HepG2 (cell line): Measurements from ENCODE around the gene KIAA0040. TPM values are rescaled to one million over a fixed set of nuclear protein-coding genes. Genes with fewer than 3 reads are reported as not detected.

Experiments
- ATAC-seq: fragments of 200-7000 bp; cut with Tn5 transposase; 3 replicates; pipeline ENCODE4 v1.9.1; 2020; ENCODE audit warnings: mild to moderate bottlenecking, moderate library complexity
- BruUV-seq: library from RNA; stranded (reverse); fragments of 400-500 nt; replicated peaks from 2 replicates; lab custom pipeline; 2021; lab: Mats Ljungman, UMichigan
- CTCF ChIA-PET: fragments of 300-600 bp; formaldehyde crosslinking; extraction: SDS; loops from one replicate; lab custom pipeline; 2021; ENCODE audit warnings: low total read pairs, inconsistent platforms, low intra/inter-chr PET ratio; lab: Yijun Ruan, JAX
- POLR2A ChIA-PET: fragments of 350-600 bp; sonication (Branson Sonifier 250); formaldehyde crosslinking; loops from one replicate; lab custom pipeline; 2020; ENCODE audit warnings: antibody characterized with exemption, inconsistent platforms; lab: Yijun Ruan, JAX
- DNase-seq: peaks from one replicate; pipeline ENCODE4 v3.0.0-alpha.2; 2015; ENCODE audit warnings: low spot score
- FAIRE-seq: peaks from 3 replicates; lab custom pipeline; 2011; peaks lifted over from hg19 to GRCh38; lab: Jason Lieb, UNC
- H2AFZ ChIP-seq: one replicate; pipeline ENCODE4 v1.6.1; 2011; ENCODE audit warnings: low read length, inconsistent platforms
- H3K27ac ChIP-seq: fragments of 300-600 bp; 3 replicates; pipeline ENCODE4 v1.8.0; 2011; ENCODE audit warnings: mixed run types, mild to moderate bottlenecking, mixed read lengths, low read length, inconsistent platforms; ENCODE audit not compliant: insufficient read depth; ENCODE audit errors: extremely low read length
- H3K27me3 ChIP-seq, 2 experiments: fragments of 200-600 bp in 1 of 2; 2 replicates in 1 of 2; 3 replicates in 1 of 2; pipeline versions ENCODE4 v1.6.0 to v1.8.0; 2011; ENCODE audit warnings: low read length in 2 of 2, mild to moderate bottlenecking in 2 of 2, moderate library complexity in 2 of 2, inconsistent platforms in 1 of 2; ENCODE audit not compliant: insufficient read depth in 2 of 2, control insufficient read depth in 1 of 2
- H3K36me3 ChIP-seq, 2 experiments: fragments of 200-600 bp in 1 of 2; replicated peaks in 1 of 2; 2 replicates in 1 of 2; 3 replicates in 1 of 2; pipeline versions ENCODE4 v1.5.1 to v1.8.0; 2011; ENCODE audit warnings: low read length in 2 of 2, inconsistent platforms in 1 of 2; ENCODE audit not compliant: insufficient read depth in 2 of 2, control insufficient read depth in 1 of 2
- H3K4me1 ChIP-seq: 2 replicates; pipeline ENCODE4 v1.5.1; 2012; ENCODE audit warnings: low read length, inconsistent platforms; ENCODE audit not compliant: insufficient read depth
- H3K4me2 ChIP-seq: 2 replicates; pipeline ENCODE4 v1.6.0; 2011; ENCODE audit warnings: low read depth, low read length, inconsistent platforms
- H3K4me3 ChIP-seq, 3 experiments: fragments of 200-600 bp in 1 of 3; sonication (generic), shearing (Covaris generic) in 1 of 3; replicated peaks in 1 of 3; 2 replicates each; pipeline ENCODE4 v1.5.1; 2011 to 2016; ENCODE audit warnings: low read length in 3 of 3, inconsistent platforms in 2 of 3, low read depth in 2 of 3, mild to moderate bottlenecking in 2 of 3, control low read depth in 1 of 3, mixed read lengths in 1 of 3; ENCODE audit not compliant: insufficient read depth in 1 of 3
- H3K79me2 ChIP-seq: one replicate; pipeline ENCODE4 v1.6.1; 2011; ENCODE audit warnings: low read length, inconsistent platforms; ENCODE audit not compliant: insufficient read depth
- H3K9ac ChIP-seq: 2 replicates; pipeline ENCODE4 v1.6.0; 2011; ENCODE audit warnings: mild to moderate bottlenecking, low read depth, low read length, inconsistent platforms; ENCODE audit not compliant: insufficient read depth
- H3K9me3 ChIP-seq: 2 replicates; pipeline ENCODE4 v1.5.1; 2012; ENCODE audit warnings: mild to moderate bottlenecking, low read length
- H4K20me1 ChIP-seq: 2 replicates; pipeline ENCODE4 v1.6.0; 2011; ENCODE audit warnings: inconsistent platforms, mild to moderate bottlenecking, low read length, moderate library complexity; ENCODE audit not compliant: insufficient read depth
- HNF1A ChIP-seq, 2 experiments: sonication (generic) in 1 of 2; formaldehyde crosslinking in 1 of 2; IDR thresholded peaks; 2 replicates each; pipeline versions ENCODE4 v1.4.0 to v1.6.1; 2016 to 2020; ENCODE audit warnings: borderline replicate concordance in 1 of 2, low read depth in 1 of 2, mild to moderate bottlenecking in 1 of 2, missing genetic modification reagents in 1 of 2
- KIAA2018 ChIP-seq: sonication (generic); formaldehyde crosslinking; IDR thresholded peaks from 2 replicates; pipeline ENCODE4 v1.5.0; 2020; ENCODE audit warnings: mild to moderate bottlenecking, missing genetic modification reagents, borderline replicate concordance
- PAWR ChIP-seq: sonication (generic); formaldehyde crosslinking; IDR thresholded peaks from 2 replicates; pipeline ENCODE4 v1.4.0; 2020; ENCODE audit warnings: missing genetic modification reagents, mild to moderate bottlenecking, borderline replicate concordance
- PHF21A ChIP-seq: sonication (generic); formaldehyde crosslinking; IDR thresholded peaks from 2 replicates; pipeline ENCODE4 v1.5.0; 2020; ENCODE audit warnings: mild to moderate bottlenecking, missing genetic modification reagents
- RBFOX2 ChIP-seq: fragments of 200-400 bp; formaldehyde crosslinking; IDR thresholded peaks from 2 replicates; pipeline ENCODE4 v1.6.1; 2017; ENCODE audit warnings: low read depth, mild to moderate bottlenecking, low read length
- WGBS: methylation state at CpG from one replicate; pipeline ENCODE4 v1.1.6; 2017; ENCODE audit warnings: low lambda C conversion rate; 5-methylcytosine and 5-hydroxymethylcytosine counted together
- in situ Hi-C: cut with HindIII; loops from 2 replicates; pipeline ENCODE4 v1.10.0; 2017; ENCODE audit warnings: low pct_unique_long_range_greater_than_20kb; ENCODE audit not compliant: extremely low pct_ligation_motif_present
- intact Hi-C: fragments of 100-400 bp; cut with micrococcal nuclease; formaldehyde crosslinking; loops from one replicate; pipeline ENCODE4 v1.10.0; 2022; ENCODE audit not compliant: unreplicated experiment
- polyA plus RNA-seq, 8 experiments: library from polyadenylated mRNA; depleted of rRNA in 3 of 8; stranded (reverse) in 7 of 8; unstranded in 1 of 8; fragments of >200 nt; fragmentation: Illumina TruSeq in 4 of 8; extraction: Trizol in 4 of 8; gene quantifications; 2 replicates each; pipeline versions ENCODE4 v1.2.1 to v1.2.3, GENCODE V29; 2011 to 2016; ENCODE audit warnings: low read depth in 4 of 8, missing spikeins in 1 of 8, mixed read lengths in 1 of 8; ENCODE audit not compliant: insufficient read depth in 1 of 8
- total RNA-seq, 5 experiments: library from RNA; depleted of rRNA; stranded (reverse); fragments of >200 nt; fragmentation: Illumina TruSeq; extraction: Trizol; gene quantifications; 2 replicates each; pipeline ENCODE4 v1.2.3, GENCODE V29; 2016; ENCODE audit warnings: low read depth in 1 of 5

The KIAA0040 gene
- total and polyA plus RNA-seq, 2 of the 13 experiments (the other 11 are each of a cell fraction or from before 2014, with no cell fraction given) = 0.24 to 0.26 TPM

- no TSS peak for BruUV-seq
- ATAC-seq (no peak), FAIRE-seq (no peak)
- TF ChIP-seq PHF21A = no peak
- TF ChIP-seq RBFOX2 = no peak
- TF ChIP-seq PAWR = no peak
- no peak for TF ChIP-seq HNF1A (IDR thresholded peaks at IDR 0.05; ENCODE audit: low read depth)
- no peak for TF ChIP-seq HNF1A (CRISPR knock-in tag; IDR thresholded peaks at IDR 0.05; ENCODE audit: borderline replicate concordance)
- TF ChIP-seq KIAA2018 (CRISPR knock-in tag) = no peak
These were observed 76.3 kb downstream of the KIAA0040 start for GRCh38 chr1:175116210-175116798.

More at GRCh38 chr1:175116210-175116798, 76.3 kb downstream of the KIAA0040 start:
- H3K9me3 ChIP-seq = peaks cover 5% of the 10 kb centered on the region
- H3K4me2 ChIP-seq = no peak overlapping the region
- ChIA-PET CTCF (no interaction called here), POLR2A (no interaction called here)
- DNase-seq = no peak
- H3K36me3 ChIP-seq = no peaks in the 10 kb centered on the region
- in situ Hi-C loops (loop anchor here (5.0 kb wide), 1 partner anchor 74 kb away; no protein-coding TSS in a partner anchor), intact Hi-C loops (no loop called here)
- H3K27me3 ChIP-seq = no peaks in the 10 kb centered on the region
- no peak overlapping the region for H3K27ac ChIP-seq
- H3K79me2 ChIP-seq = no peaks in the 10 kb centered on the region
- no peak overlapping the region for H3K4me3 ChIP-seq
- no peak overlapping the region for H3K9ac ChIP-seq
- H3K4me1 ChIP-seq = no peaks in the 10 kb centered on the region
- no CpG with 5 or more reads among the region's 1 CpG for WGBS
- no peak overlapping the region for H2AFZ ChIP-seq
- no peaks in the 10 kb centered on the region for H4K20me1 ChIP-seq
